ENCODE results near the gene CD55. TPM values are rescaled to one million over a fixed set of nuclear protein-coding genes. Genes with fewer than 3 reads are reported as not detected.

Gene CD55
- polyA plus RNA-seq: 100 to 1,000 TPM in 1 of 3 donors, 10 to 100 TPM in 2; 63.9 to 122 (median 84.6) TPM

- peak within 1 kb of the TSS; percentile 90 to 99 (median 96) for H3K4me3 Mint-ChIP-seq
Measured at GRCh38 chr1:207321079-207321789, at the start of gene CD55. TSS of gene CD55 (plus strand) at chr1:207321678. CDS start at chr1:207321766, 88 bp downstream.

GRCh38 chr1:207274882-207275281 lies 46.6 kb upstream of the CD55 start:
- H3K4me3 Mint-ChIP-seq: no peak overlapping the region
- H3K4me1 Mint-ChIP-seq: no peaks in the 10 kb centered on the region
- H3K27me3 Mint-ChIP-seq (ENCODE audit: low read depth in 3 of 3): peaks cover 8 to 13% (median 9%) of the 10 kb centered on the region in 3 donors
- H3K27ac Mint-ChIP-seq: no peak overlapping the region
- DNase-seq: no peak
- H3K9me3 Mint-ChIP-seq: peaks cover 0 to 3% (median 0%) of the 10 kb centered on the region in 6 donors
- peaks cover 0 to 6% (median 0%) of the 10 kb centered on the region in 3 donors for H3K36me3 Mint-ChIP-seq

More at GRCh38 chr1:207321079-207321789, at the start of gene CD55:
- peak; percentile 100 for DNase-seq
- H3K27me3 Mint-ChIP-seq (ENCODE audit: low read depth in 3 of 3): peaks cover 11 to 18% (median 17%) of the 10 kb centered on the region in 3 donors
- peaks cover 12 to 14% (median 14%) of the 10 kb centered on the region in 3 donors for H3K36me3 Mint-ChIP-seq
- peaks cover 35 to 48% of the 10 kb centered on the region in 2 donors for H3K4me1 Mint-ChIP-seq
- H3K9me3 Mint-ChIP-seq: no peaks in the 10 kb centered on the region
- H3K27ac Mint-ChIP-seq: peak within 1 kb of the TSS; percentile 96 to 100 (median 99)

- H3K36me3 Mint-ChIP-seq: peaks cover 0 to 6% (median 0%) of the 10 kb centered on the region in 3 donors
- no peak for DNase-seq
- H3K4me3 Mint-ChIP-seq: no peak overlapping the region
- peaks cover 6 to 16% (median 8%) of the 10 kb centered on the region in 3 donors for H3K27me3 Mint-ChIP-seq (ENCODE audit: low read depth in 3 of 3)
- no peak overlapping the region for H3K27ac Mint-ChIP-seq
- H3K9me3 Mint-ChIP-seq: peaks cover 0 to 3% (median 0%) of the 10 kb centered on the region in 6 donors
- H3K4me1 Mint-ChIP-seq: peaks cover 0 to 2% of the 10 kb centered on the region in 2 donors
Measured at GRCh38 chr1:207276465-207276864, 45.0 kb upstream of the CD55 start.

GRCh38 chr1:207277241-207277640 lies 44.2 kb upstream of the CD55 start:
- peaks cover 6 to 16% (median 8%) of the 10 kb centered on the region in 3 donors for H3K27me3 Mint-ChIP-seq (ENCODE audit: low read depth in 3 of 3)
- H3K9me3 Mint-ChIP-seq: peaks cover 0 to 2% (median 0%) of the 10 kb centered on the region in 6 donors
- peaks cover 0 to 6% (median 0%) of the 10 kb centered on the region in 3 donors for H3K36me3 Mint-ChIP-seq
- no peak overlapping the region for H3K4me3 Mint-ChIP-seq
- peaks cover 0 to 7% of the 10 kb centered on the region in 2 donors for H3K4me1 Mint-ChIP-seq
- H3K27ac Mint-ChIP-seq: no peak overlapping the region
- no peak for DNase-seq

- no peak for DNase-seq
- Mint-ChIP-seq H3K36me3 (peaks cover 0 to 6% (median 0%) of the 10 kb centered on the region in 3 donors), H3K4me3 (no peak overlapping the region), H3K9me3 (peaks cover 0 to 2% (median 0%) of the 10 kb centered on the region in 6 donors), H3K27ac (no peak overlapping the region), H3K27me3 (ENCODE audit: low read depth in 3 of 3) (peaks cover 3 to 16% (median 8%) of the 10 kb centered on the region in 3 donors), H3K4me1 (peaks cover 3 to 24% of the 10 kb centered on the region in 2 donors)
Measured at GRCh38 chr1:207279652-207280051, 41.8 kb upstream of the CD55 start.

- peaks cover 3 to 24% of the 10 kb centered on the region in 2 donors for H3K4me1 Mint-ChIP-seq
- H3K27ac Mint-ChIP-seq: no peak overlapping the region
Measured at GRCh38 chr1:207280706-207281105, 40.8 kb upstream of the CD55 start.

GRCh38 chr1:207282058-207282457 lies 39.4 kb upstream of the CD55 start:
- no peak for DNase-seq
- Mint-ChIP-seq H3K36me3 (no peaks in the 10 kb centered on the region), H3K27ac (no peak overlapping the region), H3K4me1 (peaks cover 3 to 24% of the 10 kb centered on the region in 2 donors), H3K27me3 (ENCODE audit: low read depth in 3 of 3) (peaks cover 0 to 14% (median 3%) of the 10 kb centered on the region in 3 donors), H3K4me3 (no peak overlapping the region), H3K9me3 (peaks cover 0 to 2% (median 0%) of the 10 kb centered on the region in 6 donors)

More at GRCh38 chr1:207280706-207281105, 40.8 kb upstream of the CD55 start:
- Mint-ChIP-seq H3K36me3 (no peaks in the 10 kb centered on the region), H3K4me3 (no peak overlapping the region), H3K27me3 (ENCODE audit: low read depth in 3 of 3) (peaks cover 3 to 14% (median 4%) of the 10 kb centered on the region in 3 donors), H3K9me3 (peaks cover 0 to 2% (median 0%) of the 10 kb centered on the region in 6 donors)
- no peak for DNase-seq

GRCh38 chr1:207282496-207283380 lies 38.7 kb upstream of the CD55 start:
- Mint-ChIP-seq H3K9me3 (peaks cover 0 to 2% (median 0%) of the 10 kb centered on the region in 6 donors), H3K4me3 (no peak overlapping the region), H3K27ac (no peak overlapping the region), H3K27me3 (ENCODE audit: low read depth in 3 of 3) (peaks cover 0 to 10% (median 0%) of the 10 kb centered on the region in 3 donors), H3K36me3 (no peaks in the 10 kb centered on the region), H3K4me1 (peaks cover 3 to 24% of the 10 kb centered on the region in 2 donors)
- peak in 1 of 3 donors; percentile 7 for DNase-seq

GRCh38 chr1:207283421-207283820 lies 38.1 kb upstream of the CD55 start:
- Mint-ChIP-seq H3K27me3 (ENCODE audit: low read depth in 3 of 3) (peaks cover 0 to 10% (median 2%) of the 10 kb centered on the region in 3 donors), H3K4me1 (peaks cover 3 to 24% of the 10 kb centered on the region in 2 donors), H3K4me3 (no peak overlapping the region)

GRCh38 chr1:207284209-207284897 lies 37.1 kb upstream of the CD55 start:
- H3K4me3 Mint-ChIP-seq: no peak overlapping the region
- H3K4me1 Mint-ChIP-seq: peaks cover 3 to 24% of the 10 kb centered on the region in 2 donors
- peaks cover 0 to 2% (median 0%) of the 10 kb centered on the region in 6 donors for H3K9me3 Mint-ChIP-seq
- H3K36me3 Mint-ChIP-seq: no peaks in the 10 kb centered on the region
- peaks cover 0 to 6% (median 2%) of the 10 kb centered on the region in 3 donors for H3K27me3 Mint-ChIP-seq (ENCODE audit: low read depth in 3 of 3)
- H3K27ac Mint-ChIP-seq: peak overlapping the region in 1 of 6 donors; percentile 18
- DNase-seq: no peak

More at GRCh38 chr1:207283421-207283820, 38.1 kb upstream of the CD55 start:
- Mint-ChIP-seq H3K36me3 (no peaks in the 10 kb centered on the region), H3K27ac (no peak overlapping the region), H3K9me3 (peaks cover 0 to 2% (median 0%) of the 10 kb centered on the region in 6 donors)
- DNase-seq: no peak

GRCh38 chr1:207286786-207287468 lies 34.6 kb upstream of the CD55 start:
- Mint-ChIP-seq H3K4me3 (no peak overlapping the region), H3K27ac (no peak overlapping the region), H3K27me3 (ENCODE audit: low read depth in 3 of 3) (peaks cover 0 to 4% (median 2%) of the 10 kb centered on the region in 3 donors), H3K36me3 (no peaks in the 10 kb centered on the region), H3K4me1 (peaks cover 3 to 17% of the 10 kb centered on the region in 2 donors), H3K9me3 (peaks cover 0 to 5% (median 0%) of the 10 kb centered on the region in 6 donors)
- no peak for DNase-seq

GRCh38 chr1:207288315-207288714 lies 33.2 kb upstream of the CD55 start:
- no peak overlapping the region for H3K4me3 Mint-ChIP-seq
- H3K27me3 Mint-ChIP-seq (ENCODE audit: low read depth in 3 of 3): peaks cover 0 to 4% (median 2%) of the 10 kb centered on the region in 3 donors
- no peak overlapping the region for H3K27ac Mint-ChIP-seq

More at GRCh38 chr1:207288315-207288714, 33.2 kb upstream of the CD55 start:
- DNase-seq: no peak
- H3K4me1 Mint-ChIP-seq: peaks cover 3 to 6% of the 10 kb centered on the region in 2 donors
- no peaks in the 10 kb centered on the region for H3K36me3 Mint-ChIP-seq
- peaks cover 0 to 5% (median 1%) of the 10 kb centered on the region in 6 donors for H3K9me3 Mint-ChIP-seq

Data from immature natural killer cell (primary cell).